CD1c-positive myeloid dendritic cell (primary cell): Measurements from ENCODE around the gene CCDC51.
"Not testable (repeated sequence)": the region's sequence is repeated elsewhere in the genome, so short reads cannot be mapped to it uniquely, and the experiment has no call there.

Experiments used
- DNase-seq: peaks from one replicate; pipeline ENCODE4 v3.0.0-alpha.2; 2016; ENCODE audit errors: extremely low spot score

The CCDC51 gene

DNA sequence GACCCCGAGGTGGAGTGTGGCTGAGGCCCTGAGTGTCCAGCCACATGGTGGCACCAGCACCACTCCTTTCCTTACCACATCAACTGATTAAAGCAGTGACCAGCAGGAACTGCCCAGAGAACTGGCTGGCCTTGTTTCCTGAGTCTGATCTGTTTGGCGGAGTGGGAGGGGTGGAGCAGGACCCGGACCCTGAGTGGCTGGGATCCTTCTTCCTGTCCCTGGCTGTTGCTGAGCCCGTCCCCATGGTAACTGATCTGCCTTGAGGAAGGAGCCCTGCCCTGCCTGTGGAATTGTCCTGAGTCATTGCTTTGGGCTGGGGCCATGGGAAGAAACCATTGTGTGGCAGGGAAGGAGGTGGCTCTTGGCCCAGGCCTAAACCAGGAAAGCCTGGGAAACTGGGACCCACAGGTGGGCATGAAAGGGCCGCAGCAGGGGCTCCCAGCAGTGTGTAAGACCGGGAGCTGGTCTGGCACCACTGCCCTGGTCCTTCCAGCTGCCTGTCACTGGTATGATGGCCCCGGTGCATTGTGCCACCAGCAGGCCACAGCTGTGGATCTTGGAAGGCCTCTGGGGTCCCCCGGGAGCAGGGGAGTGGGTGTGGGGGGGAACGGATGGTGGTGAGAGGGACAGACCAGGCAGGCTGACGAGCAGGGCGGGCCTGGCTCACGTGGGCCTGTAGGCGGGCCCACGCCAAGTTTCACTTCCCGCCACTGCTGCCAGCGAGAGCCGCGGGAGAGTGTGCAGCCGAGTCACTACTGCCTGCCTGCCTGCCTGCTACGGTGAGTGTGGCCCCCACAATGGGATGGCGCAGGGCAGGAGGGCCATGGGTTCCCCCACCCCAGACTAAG lies 25.8 kb upstream of the CCDC51 start:
- peak; percentile 98 for DNase-seq

- no peak for DNase-seq
Observed at GRCh38 chr3:48465237-48465530, 25.3 kb upstream of the CCDC51 start.

DNA sequence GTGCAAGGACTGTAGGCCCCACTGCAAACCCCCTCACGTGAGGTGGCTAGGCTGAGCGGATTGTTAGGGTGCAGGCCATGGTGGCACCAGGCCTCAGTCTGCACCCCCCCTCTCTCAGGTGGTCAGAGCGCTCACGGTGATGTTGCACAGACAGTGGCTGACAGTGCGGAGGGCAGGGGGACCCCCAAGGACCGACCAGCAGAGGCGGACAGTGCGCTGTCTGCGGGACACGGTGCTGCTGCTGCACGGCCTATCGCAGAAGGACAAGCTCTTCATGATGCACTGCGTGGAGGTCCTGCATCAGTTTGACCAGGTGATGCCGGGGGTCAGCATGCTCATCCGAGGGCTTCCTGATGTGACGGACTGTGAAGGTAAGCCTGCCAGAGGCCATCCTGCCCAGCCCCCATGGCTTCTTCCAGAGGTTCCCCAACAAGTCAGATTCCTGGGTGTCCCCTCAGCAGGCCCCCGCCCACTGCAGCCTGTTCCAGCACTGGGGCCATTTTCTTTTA lies 24.8 kb upstream of the CCDC51 start:
- DNase-seq = no peak

- DNase-seq = no peak
Observed at GRCh38 chr3:48463703-48464102, 23.8 kb upstream of the CCDC51 start.

- DNase-seq = not testable (repeated sequence)
Observed at GRCh38 chr3:48461767-48462166, 21.8 kb upstream of the CCDC51 start.

DNA sequence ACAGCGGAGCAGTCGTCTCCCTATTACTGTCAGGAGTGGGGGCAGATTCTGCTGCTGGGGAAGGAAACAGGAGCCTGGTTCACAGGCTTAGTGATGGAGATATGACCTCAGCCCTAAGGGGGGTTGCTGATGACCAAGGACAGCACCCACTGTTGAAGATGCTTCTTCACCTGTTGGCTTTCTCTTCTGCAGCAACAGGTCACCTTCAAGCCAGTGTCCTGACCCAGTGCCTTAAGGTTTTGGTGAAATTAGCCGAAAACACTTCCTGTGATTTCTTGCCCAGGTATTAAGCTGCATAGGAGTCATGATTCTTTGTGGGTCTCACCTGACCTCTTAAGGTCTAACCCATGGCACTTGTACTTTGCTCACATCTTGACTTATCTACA lies 20.6 kb upstream of the CCDC51 start:
- no peak for DNase-seq

- no peak for DNase-seq
Observed at GRCh38 chr3:48459773-48460516, 20.0 kb upstream of the CCDC51 start.

DNA sequence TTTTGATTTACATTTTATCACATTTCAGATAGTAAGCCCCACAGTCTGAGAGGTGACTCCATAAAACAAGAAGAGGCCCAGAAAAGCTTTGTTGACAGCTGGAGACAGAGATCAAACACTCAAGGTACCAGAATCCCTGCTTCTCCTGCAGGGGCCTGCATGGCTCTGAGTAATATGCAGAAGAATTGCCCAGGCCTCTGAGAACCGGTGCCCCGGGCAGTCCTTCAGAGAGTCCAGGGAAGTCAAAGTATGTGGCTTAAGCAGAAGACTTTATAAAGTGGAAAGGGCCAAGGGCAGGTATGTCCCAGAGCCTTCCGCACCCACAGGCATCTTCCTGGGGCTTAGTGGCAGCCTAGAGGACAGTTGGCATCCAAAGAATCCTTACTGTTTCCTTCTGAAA lies 19.4 kb upstream of the CCDC51 start:
- no peak for DNase-seq

DNA sequence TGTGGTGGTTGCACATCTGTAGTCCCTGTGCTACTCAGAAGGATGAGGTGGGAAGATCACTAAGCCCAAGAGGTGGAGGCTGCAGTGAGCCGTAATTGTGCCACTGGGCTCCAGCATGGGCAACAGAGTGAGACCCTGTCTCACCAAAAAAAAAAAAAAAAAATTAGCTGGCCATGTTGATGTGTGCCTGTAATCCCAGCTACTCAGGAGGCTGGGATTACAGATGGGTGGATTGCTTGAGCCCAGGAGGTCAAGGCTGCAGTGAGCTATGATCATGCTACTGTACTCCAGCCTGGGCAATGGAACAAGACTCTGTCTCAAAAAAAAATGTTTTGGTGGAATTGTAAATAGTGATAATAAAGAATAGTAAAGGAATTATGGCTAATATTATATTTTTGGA lies 16.5 kb upstream of the CCDC51 start:
- no peak for DNase-seq

DNA sequence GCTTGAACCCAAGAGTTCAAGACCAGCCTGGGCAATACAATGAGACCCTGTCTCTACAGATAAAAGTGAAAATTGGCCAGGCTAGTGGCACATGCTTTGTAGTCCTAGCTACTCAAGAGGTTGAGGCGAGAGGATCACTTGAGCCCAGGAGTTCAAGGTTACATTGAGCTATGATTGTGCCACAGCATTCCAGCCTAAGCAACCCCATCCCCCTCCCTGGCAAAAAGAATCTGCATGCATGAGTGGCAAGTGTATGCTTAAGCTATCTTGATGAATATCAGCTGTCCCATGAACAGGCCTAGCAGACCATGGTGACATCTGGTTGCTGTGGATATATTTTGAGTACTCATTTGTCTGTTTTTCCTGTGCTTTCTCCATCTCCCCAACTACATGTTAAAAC lies 11.4 kb upstream of the CCDC51 start:
- DNase-seq = no peak

DNA sequence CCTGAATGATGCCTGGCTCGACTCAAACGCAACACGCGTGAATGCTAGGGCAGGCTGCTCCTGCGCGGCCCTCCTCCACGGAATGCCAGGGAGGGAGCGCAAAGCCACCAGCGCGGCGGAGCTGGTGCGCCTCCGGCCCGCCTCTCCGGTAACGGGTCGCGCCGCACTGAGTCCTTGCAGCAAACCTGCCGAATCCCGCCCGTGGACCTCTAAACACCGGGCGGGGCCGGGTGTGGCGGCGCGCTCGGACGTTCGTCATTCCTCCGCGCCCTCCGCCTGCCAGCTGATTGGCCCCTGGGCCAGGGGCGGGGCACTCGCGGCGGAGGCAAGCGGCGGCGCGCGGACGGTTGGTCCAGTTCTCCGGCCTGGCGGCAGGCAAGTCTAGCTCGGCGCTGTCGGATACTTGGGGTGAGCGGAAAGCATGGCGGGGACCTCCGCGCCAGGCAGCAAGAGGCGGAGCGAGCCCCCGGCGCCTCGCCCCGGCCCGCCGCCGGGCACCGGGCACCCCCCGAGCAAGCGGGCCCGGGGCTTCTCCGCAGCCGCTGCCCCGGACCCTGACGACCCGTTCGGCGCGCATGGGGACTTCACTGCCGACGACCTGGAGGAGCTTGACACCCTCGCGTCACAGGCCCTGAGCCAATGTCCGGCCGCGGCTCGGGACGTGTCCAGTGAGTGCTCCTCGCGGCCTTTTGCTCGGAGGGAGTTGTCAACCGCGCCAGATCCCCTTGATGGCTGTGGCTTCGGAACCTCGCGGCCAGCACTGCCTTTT lies 6.7 kb upstream of the CCDC51 start, which contains the start of gene ATRIP:
TSS of gene ATRIP (plus strand) at position 313 of the 769 bp plus-strand sequence. CDS start at position 422, 109 bp downstream.
- DNase-seq = peak; percentile 95

DNA sequence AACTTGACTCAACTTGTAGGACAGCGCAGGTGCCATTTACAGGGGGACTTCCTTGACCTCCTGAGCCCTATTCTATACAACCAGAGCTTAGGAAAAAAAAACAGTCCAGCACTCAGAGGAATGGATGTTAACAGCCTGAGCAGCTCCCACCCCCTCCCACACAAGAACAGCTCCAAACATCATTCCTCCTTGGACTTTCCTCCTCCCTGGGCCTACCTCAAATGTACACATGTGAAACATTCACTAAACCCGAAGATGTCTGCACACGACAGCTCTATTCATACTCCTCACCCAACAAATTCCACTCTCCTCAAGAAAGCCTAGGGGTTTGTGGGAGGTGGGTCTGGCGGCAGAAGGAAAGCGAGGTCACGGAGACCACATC lies 6.1 kb upstream of the CCDC51 start:
- no peak for DNase-seq

DNA sequence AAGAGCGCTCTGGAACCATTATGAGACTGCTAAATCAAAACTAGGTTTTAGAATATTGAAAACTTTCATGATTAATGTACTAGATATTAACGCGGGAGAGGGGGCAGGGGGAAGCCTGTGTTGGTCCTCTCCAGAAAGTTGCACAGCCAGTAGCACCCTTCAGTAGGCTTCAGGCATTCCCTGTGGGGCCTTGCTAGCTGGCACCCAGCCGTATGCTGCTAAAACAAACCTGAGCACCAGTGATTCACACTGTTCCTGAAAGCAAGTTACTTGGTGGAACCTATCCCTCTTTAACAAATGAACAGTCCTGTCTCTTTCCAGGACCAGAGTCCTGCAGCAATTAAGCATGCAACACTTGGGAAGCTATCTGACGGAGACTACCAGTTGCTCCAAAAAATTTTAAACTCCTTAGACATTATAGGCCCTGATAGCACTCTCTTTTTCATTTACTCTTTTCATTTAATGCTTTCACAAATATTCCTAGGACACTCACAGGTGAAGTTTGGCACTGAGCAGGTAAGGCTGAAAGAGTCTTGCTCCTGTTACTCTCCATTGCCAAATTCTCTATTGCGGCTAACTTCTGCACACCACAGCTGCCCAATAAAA lies 5.5 kb upstream of the CCDC51 start:
- DNase-seq = no peak

- DNase-seq = no peak
Observed at GRCh38 chr3:48441940-48442339, 2.0 kb upstream of the CCDC51 start.

DNA sequence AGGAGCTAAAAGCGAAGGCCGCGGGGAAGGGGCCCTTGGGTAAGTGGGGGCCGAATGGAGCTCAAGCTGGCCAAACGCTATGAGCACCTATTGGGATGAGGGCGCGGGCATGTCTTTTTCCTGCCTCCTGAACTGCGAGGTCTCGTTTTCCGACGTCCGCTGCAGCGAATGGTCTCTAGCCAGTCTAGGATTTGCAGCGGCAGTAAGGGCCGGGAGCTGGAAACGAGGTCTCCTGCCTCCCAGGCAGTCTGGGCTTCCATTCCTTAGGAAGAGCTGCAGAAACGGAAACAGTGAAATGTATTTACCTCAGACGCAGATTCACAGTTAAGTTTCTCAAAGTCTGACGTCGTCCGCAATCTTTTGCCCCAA lies 655 bp upstream of the CCDC51 start:
- peak; percentile 17 for DNase-seq

DNA sequence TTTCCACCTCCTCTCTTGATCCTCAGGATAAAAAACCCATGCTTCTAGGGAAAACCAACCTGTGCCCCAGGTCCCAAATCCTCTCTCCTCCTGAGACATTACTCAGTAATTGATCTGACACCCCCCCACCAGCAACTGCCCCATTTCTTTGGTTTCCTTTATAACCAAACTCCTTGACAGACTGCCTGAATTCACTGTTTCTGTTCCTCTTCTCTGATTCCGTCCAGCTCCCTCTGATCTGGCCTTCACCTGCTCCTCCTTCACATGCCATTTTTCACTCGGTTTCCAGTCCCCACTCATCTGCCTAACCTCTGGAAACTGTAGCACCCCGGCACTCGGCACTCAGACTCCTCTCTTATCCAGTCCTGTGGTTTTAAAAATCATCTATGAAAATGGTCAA lies 2.1 kb downstream of the CCDC51 start:
- peak; percentile 4 for DNase-seq

GRCh38 chr3:48436855-48437254 lies 3.1 kb downstream of the CCDC51 start:
- DNase-seq = no peak

DNA sequence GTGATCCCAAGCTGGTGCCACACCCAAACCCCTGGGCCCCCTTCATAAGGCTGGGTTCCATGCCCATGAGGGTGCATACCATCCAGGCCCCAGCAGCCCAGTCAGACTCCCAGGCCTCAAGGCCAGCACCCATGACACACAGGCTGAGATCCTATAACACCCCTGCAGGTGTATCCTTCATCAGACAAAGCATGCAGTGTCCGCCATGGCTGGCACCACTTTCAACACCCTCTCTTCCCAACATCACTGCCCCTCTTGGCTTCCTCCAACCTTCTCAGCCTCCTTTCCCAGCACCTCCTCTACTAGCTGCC lies 3.5 kb downstream of the CCDC51 start:
- no peak for DNase-seq

DNA sequence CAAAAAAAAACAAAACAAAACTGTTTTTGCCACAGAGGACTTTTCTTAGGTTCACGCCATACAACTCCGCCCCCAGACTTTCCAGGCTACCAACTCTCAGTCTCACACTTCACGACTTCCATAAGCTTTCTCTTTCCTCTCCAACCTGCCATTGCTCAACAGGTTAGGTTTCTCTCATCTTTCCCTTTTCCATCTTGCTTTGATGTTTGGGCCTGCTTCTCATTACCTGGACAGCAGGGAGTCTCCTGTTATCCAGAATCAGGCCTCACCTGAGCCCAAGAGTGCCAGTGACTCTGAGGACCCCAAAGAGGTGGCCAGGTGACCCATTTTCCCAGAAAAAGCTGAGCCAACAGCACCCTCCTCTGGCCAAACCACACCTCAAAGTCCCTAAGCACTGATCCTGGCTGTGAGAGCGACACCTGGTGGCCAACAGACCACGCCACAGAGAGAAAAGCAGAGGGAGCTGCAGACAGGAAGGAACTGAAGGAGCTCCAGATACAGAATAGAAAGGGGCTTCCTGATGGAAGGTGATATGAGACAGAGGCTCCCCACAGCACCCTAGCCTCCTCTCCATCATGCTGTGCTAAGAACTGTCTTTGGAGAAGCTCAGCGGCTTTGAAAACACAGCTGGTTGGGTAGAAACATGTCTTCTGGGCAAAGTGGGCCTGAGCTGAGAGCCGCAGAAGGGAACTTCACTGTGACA lies 4.0 kb downstream of the CCDC51 start:
- DNase-seq = peak; percentile 88

DNA sequence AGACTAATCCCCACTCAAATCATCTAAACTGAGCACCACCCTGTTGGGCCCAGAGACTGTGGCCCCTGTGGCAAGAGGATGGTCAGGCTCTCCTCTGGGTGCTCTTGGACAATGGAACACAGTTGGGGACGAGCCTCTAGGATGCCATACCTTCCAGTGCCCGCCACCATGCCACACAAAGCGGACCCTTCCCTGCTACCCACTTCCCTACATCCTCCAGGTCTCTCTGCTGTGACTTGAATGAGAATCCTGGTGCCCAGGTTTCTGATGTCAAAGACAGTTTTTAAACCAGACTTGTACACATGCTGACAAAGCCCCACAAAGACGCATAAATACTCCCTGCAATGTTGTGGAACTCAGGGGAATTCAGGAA lies 4.7 kb downstream of the CCDC51 start:
- no peak for DNase-seq

DNA sequence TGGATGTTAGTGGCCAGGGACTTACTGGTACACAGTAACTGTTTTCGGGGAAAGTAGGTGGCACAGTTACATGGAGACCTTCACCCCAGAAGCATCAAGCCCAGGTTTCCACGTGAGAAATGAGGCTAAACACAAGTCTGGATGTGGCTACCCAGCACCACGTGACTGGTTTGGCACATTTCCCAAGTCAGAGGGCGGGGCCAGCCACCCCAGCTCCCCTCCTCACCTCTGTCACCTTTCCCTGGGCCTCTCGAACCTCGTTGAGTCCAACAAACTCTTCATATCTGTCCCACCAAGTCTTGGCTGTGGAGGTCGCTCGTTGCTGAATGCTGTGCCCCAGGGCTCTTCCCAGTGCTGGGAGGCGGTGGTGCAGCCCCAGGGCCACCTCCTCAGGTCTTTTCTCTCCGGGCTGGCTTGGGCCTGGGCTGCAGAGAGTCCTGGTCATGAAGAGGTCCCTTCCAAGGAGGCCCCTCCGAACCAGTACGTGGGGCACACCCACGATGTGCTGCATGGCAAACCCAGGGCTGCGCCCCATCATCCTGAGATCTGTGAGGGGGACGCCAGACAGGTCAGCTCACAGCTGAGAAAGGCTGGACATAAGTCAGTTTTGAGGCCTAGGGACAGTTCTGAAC lies 5.2 kb downstream of the CCDC51 start:
- no peak for DNase-seq
